Measurements from ENCODE around the gene SPON2.

SPON2 gene

GRCh38 chr4:1212546-1213335, 40.4 kb upstream of the SPON2 start:
- H3K4me3 ChIP-seq (ENCODE audit: low read depth, low read length) = no peak overlapping the region
- TF ChIP-seq, protein P1, sequence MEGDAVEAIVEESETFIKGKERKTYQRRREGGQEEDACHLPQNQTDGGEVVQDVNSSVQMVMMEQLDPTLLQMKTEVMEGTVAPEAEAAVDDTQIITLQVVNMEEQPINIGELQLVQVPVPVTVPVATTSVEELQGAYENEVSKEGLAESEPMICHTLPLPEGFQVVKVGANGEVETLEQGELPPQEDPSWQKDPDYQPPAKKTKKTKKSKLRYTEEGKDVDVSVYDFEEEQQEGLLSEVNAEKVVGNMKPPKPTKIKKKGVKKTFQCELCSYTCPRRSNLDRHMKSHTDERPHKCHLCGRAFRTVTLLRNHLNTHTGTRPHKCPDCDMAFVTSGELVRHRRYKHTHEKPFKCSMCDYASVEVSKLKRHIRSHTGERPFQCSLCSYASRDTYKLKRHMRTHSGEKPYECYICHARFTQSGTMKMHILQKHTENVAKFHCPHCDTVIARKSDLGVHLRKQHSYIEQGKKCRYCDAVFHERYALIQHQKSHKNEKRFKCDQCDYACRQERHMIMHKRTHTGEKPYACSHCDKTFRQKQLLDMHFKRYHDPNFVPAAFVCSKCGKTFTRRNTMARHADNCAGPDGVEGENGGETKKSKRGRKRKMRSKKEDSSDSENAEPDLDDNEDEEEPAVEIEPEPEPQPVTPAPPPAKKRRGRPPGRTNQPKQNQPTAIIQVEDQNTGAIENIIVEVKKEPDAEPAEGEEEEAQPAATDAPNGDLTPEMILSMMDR (IDR thresholded peaks at IDR 0.05; ENCODE audit: low read depth, low read length, missing control alignments) = no peak
- no peak for DNase-seq (ENCODE audit: low read depth)
- in situ Hi-C loops (cut with HindIII; ENCODE audit: low sequenced_read_pairs) = no loop called here

DNA sequence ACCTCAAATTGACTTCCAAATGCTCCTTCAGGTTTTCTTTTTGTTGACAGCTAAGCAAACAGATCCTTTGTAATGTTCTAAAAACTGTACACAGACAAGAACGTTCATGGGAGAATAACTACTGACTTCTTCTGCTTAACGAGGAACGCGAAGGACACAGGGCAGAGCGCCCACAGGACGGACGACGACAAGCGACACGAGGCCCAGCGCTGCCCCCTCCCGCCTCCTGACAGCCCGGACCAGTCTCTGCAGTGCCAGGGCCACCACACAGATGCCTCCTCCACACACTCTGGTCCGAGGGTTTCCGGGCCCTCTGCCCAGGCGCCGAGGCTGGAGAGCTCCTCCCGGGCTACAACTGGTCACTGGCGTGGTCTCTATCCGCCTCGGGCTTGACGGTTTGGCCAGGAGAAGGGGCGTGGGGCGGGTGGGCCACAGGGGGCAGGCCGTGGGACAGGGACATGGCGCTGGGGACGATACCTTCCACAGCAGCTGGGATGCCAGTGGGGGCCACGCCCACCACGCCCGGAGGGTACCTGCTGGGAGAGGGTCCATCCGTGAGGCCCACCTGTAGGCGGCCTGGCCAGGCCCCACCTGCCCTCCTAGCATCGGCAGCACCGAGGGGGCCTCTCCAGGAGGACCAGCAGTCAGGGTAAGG, 39.6 kb upstream of the SPON2 start:
- H3K4me3 ChIP-seq (ENCODE audit: low read depth, low read length) = no peak overlapping the region
- TF ChIP-seq, protein P1 (IDR thresholded peaks at IDR 0.05; ENCODE audit: low read depth, low read length, missing control alignments) = no peak
- no peak for DNase-seq (ENCODE audit: low read depth)
- in situ Hi-C loops (cut with HindIII; ENCODE audit: low sequenced_read_pairs) = no loop called here

DNA sequence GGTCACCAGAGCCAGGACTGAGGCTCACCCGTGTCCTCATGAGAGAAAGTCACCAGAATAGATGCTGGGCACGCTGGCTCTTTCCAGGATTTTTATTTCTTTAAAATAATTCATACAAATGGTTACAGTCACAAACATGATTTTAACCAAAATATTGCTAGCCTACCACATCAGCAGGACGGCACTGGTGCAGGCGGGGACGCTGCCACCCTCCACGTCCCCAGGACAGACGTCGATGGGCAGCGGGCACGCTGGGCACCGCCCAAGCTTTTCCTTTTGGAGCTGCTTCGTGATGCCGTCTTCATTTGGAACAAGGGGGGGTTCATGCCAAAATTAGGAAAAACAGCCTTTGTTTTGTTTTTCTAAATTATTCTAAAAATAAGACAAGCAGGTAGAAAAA, 39.0 kb upstream of the SPON2 start:
- H3K4me3 ChIP-seq (ENCODE audit: low read depth, low read length) = no peak overlapping the region
- in situ Hi-C loops (cut with HindIII; ENCODE audit: low sequenced_read_pairs) = no loop called here

GRCh38 chr4:1210971-1211370, 38.6 kb upstream of the SPON2 start:
- TF ChIP-seq, protein P1 (IDR thresholded peaks at IDR 0.05; ENCODE audit: low read depth, low read length, missing control alignments) = no peak
- H3K4me3 ChIP-seq (ENCODE audit: low read depth, low read length) = no peak overlapping the region
- in situ Hi-C loops (cut with HindIII; ENCODE audit: low sequenced_read_pairs) = no loop called here
- DNase-seq (ENCODE audit: low read depth) = no peak

More for the DNA sequence above, 39.0 kb upstream of the SPON2 start:
- TF ChIP-seq, protein P1 (IDR thresholded peaks at IDR 0.05; ENCODE audit: low read depth, low read length, missing control alignments) = no peak
- DNase-seq (ENCODE audit: low read depth) = no peak

DNA sequence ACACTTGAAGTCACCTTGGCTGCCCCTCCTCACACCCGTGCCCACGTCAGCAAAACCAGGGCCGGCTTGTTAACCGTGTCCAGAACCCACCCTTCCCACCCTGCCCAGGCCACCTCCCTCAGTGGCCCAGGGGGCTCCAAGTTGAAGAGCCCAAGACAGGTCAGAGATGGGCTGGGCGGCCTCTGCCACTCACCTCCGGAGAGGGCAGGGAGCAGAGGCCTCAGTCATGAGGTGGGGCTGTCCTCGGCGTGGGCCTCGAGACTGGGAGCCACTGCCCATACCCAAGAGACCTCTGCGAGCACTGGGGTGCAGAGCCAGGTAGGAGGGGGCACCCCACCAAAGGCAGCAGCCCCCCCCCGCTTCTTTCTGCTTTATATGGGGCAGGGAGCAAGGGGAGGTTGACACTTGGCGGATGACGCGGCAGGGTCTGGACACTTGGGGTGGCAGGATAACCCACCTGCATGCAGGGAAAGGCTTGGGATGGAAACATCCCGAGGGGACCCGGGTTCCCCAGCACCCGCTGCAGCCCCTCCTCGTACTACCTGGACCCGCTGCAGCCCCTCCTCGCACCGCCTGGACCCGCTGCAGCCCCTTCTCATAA, 38.0 kb upstream of the SPON2 start:
- no peak for DNase-seq (ENCODE audit: low read depth)
- TF ChIP-seq, protein P1 (IDR thresholded peaks at IDR 0.05; ENCODE audit: low read depth, low read length, missing control alignments) = no peak
- H3K4me3 ChIP-seq (ENCODE audit: low read depth, low read length) = no peak overlapping the region
- in situ Hi-C loops (cut with HindIII; ENCODE audit: low sequenced_read_pairs) = no loop called here

DNA sequence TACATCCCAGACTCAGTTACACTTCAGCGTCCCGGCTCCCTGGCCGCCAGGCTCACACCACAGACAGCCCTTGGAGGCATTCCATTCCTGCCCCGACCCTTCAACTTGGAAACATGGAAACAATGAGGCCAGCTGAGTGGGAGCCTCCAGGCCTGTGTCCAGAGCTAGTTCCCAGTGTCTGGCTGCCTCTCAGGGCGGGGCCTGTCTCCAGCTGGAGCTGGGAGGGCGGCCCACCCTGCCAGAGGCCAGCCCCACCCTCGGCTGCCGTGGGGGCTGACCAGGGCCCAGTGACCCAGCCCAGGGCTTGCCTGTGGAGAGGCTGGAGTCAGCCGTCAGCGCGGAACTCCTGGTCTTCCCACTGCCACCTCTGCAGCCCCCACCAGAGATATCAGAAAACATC, 37.4 kb upstream of the SPON2 start:
- TF ChIP-seq, protein P1 (IDR thresholded peaks at IDR 0.05; ENCODE audit: low read depth, low read length, missing control alignments) = no peak
- H3K4me3 ChIP-seq (ENCODE audit: low read depth, low read length) = no peak overlapping the region
- in situ Hi-C loops (cut with HindIII; ENCODE audit: low sequenced_read_pairs) = no loop called here
- DNase-seq (ENCODE audit: low read depth) = no peak
